HG02571 (cell line): ENCODE data around the gene TTC39B.
A peak's percentile ranks its signal among the peaks of the same experiment; 100 is the strongest.
"Not testable (repeated sequence)": the region's sequence is repeated elsewhere in the genome, so short reads cannot be mapped to it uniquely, and the experiment has no call there.

ENCODE experiments used
- ATAC-seq: cut with Tn5 transposase; IDR thresholded peaks from one replicate; pipeline ENCODE4 v1.9.1; 2021; ENCODE audit warnings: mild to moderate bottlenecking, moderate library complexity; ENCODE audit not compliant: unreplicated experiment

The TTC39B gene

DNA sequence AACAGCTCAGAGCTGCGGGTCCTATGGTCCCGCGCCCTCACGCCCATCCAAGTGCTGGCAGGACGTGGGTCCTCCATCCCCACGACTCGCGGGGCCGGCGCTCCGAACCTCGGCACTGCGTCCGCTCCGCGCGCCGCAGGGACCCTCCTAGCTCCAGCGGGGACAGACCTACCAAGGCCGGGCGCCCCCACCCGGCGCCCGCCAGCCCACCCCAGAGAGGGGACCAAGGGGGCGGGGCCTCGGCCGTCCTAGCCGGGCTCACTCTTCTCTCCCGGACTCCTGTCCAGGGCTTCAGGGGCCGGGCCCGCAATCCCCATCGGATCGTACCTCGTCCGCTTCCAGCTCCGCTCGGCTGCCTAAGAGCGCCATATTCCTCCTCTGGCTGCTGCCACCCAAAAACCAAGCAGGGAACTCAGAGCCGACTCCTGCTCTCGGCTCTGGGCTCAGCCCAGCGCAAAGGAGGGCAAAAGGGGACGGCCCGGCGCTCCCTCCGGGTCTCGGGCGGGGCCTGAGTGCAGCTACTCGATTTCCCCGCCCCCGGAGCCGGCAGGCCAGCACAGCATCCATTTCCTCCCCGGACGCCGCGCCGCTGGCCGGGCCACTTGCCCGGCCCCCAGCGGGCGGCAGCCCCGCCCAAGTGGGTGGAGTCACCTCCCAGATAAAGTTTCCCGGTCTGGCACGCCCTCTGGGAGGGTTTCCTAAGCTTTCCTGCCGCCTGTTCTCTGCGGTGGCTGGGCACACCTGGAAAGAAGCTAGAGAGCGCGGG lies at the start of gene TTC39B:
TSS of gene TTC39B (minus strand) at position 460 of the 766 bp plus-strand sequence. CDS start at position 369, 91 bp downstream.
- peak; percentile 98 for ATAC-seq

DNA sequence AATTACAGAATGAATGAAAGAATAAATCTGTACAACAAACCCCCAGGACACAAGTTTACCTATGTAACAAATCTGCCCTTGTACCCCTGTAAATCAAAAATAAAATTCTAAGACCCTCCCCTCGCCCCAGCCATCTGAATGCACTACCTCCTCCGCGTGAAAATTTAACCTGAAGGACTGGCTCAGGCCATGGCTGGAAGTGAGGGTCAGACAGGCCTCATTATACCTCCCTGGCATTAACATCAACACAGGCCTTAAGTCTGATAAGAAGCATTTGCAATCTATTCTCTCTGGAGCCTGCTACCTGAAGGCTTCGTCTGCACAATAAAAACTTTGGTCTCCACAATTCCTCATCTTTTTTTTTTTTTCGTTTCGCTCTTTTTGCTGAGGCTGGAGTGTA lies 48.7 kb upstream of the TTC39B start:
- no peak for ATAC-seq

DNA sequence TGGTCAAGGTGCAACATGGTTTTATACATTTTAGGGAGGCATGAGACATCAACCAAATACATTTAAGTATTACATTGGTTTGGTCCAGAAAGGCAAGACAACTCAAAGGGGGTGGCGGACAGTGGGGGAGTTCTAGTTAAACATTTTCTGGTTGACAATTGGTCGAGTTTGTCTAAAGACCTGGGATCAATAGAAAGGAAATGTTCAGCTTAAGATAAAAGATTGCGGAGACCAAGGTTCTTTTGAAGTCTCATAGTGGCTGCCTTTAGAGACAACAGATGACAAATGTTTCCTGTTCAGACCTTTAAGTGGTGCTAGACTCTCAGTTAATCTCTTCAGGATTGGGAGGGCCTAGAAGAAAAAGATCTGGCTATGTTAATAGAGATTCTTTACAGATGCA lies 47.7 kb upstream of the TTC39B start:
- no peak for ATAC-seq

DNA sequence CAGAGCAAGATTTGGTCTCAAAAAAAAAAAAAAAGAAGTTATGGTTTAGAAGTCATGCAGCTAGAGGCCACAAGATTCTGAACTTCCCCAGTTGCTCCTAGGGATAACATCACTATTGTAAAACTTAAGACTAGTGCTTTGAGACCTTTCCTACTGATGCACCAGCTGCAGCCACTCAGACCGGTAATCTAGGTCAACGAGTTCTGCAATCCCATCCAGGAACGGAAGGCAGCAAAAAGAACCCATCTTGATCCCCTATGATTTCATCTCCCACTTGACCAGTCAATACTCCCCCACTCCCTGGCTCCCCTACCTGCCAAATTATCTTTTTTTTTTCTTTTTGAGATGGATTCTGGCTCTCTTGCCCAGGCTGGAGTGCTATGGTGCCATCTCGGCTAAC lies 46.9 kb upstream of the TTC39B start:
- ATAC-seq, result no peak

DNA sequence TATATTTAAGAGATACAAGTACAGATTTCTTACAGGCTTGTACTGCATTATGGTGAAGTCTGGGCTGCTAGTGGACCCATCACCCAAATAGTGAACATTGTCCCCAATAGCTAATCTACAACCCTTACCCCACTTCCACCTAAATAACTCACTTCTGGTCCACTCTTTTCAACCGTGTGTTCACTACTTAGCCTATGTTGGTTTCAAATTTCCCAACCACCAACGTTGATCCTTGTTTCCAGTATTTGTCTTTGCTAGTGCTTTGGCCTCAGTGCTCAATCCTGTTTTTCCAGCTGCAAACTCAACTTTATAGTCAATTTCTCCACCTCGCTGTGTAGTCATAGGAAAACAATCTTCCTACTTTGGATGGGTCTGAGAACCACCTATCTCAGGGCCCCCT lies 45.3 kb upstream of the TTC39B start:
- no peak for ATAC-seq

DNA sequence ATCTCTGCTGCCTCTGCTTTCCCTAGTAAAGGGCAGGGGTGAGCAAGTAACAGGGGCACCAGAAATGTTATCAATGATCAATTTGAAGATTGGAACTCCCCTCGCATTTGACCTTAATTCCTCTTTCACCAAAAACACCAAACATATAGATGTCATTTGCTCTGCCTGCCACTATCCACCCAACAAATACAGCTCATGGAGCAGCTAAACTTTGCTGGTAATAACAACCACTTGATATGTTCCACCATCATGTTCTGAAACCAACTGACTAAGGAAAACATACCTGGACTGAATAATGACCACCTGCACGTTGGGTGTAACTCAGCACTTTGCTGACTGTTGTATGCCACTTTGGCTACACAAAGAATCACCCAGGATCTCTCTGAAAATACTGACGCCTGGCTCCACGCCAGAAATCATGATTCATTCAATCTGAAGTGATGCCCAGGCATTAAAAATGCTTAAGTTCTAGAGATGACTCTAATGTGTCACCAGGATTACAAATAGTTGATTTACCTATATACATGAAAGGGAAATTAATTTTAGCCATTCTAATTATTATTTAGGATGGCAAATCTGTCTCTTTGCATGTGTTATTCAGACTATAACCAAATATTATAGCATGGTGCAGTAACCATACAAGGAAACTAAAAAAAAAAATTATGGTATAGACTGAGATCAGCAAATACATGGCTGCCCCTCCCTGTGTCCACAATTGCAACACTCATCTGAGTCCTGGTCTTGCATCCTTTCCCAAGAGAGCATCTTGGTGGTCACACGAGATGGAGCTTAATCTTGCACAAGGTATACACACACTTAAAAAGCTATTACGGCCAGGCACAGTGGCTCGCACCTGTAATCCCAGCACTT lies 43.1 kb upstream of the TTC39B start:
- no peak for ATAC-seq

DNA sequence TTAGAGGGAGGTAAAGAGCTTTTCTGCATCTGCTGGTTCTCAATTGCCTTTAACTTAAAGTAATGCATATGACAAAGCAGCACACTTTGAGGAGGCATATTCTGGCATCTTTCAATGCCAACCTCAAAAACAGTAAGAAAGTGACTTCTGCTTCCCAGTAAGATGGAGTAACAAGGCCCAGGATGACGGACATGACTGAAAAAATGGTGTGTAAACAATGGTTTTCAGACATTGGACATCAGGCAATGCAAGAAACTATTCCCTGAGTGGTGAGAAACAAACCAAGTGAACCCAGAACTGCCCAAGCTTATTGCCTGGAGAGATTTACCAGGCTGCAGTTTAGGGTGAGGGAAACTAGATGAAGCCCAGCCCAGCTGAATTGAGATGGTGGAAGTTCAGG lies 39.8 kb upstream of the TTC39B start:
- no peak for ATAC-seq

DNA sequence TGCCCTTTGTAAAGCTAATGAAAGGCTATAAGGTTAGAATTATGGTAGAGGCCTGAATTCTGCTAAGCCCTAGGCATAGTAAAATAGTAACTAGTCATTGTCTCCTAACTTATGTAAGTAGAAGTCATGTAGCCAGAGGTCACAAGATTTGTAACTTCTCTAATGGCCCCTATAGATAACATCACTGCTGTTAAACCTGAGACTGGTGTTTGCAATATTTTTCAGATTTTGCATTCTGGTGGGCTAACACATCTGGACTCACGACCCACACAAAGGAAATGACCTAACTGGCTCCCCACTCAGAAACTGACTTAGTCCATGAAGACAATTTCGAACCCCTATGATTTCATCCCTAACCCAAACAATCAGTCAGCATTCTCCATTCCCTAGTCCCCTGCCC lies 37.2 kb upstream of the TTC39B start:
- ATAC-seq, result no peak

DNA sequence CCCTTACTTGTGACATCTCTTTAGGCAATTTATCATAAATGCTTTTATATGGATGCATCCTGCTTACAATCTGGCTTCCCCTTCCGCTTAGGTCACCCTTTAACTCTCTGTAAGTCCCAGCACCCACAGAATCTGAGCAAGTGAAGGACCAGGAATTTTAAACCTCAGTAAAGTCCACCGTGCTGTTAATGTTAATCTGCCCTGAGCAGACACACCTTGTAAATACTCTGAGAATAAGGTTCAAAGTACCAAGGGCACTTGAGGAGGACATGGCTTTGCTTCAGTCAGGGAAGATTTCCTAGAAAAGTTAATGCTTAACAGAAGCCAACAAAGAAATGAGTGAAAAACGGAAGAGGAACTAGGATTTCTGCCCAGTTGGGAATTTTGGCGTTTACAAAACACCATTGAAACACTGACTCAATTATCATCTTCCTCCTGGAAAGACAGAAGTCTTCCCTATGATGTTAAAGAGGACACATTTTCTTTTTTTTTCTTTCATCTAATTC lies 26.4 kb upstream of the TTC39B start:
- ATAC-seq, result no peak

DNA sequence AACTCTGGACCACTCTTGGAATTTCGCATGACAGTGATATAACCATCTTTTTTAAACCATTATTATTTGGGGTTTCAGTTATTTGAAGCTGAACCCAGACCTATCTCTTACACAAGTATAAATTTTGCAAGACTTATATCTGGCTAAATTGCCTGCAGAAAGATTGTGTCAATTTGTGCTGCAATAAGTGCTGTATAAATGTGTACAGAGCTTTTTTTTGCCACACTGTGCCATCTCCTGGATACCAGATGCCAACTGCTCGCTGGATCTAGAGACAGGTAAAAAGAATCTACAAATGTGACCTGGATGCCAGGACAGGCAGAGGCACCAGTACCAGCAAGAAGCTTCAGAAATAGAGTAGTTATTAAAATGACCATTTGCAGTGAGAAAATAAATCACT lies 25.9 kb upstream of the TTC39B start:
- ATAC-seq, result no peak

DNA sequence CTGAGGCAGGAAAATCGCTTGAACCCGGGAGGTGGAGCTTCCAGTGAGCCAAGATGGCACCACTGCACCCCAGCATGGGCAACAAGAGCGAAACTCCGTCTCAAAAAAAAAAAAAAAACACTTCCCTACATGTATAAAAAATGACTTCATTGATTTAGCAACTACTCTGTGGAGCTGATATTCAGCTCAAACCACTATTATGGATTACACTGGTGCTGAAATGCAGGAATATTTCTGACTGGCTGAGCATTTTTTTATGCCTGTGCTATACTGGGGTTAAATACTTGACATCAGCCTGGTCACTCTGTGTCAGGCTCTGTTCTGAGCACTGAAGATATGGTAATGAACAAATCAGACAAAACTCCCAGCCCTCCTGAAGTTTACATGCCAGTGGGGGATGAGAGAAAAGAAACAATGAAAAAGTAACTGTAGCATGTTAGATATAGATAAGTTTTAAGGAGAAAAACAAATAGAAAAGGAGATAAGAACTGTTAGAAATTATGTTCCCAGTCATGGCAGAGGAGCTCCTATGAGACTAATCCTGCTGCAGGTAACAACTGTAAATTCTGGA lies 22.6 kb upstream of the TTC39B start:
- ATAC-seq, result no peak

DNA sequence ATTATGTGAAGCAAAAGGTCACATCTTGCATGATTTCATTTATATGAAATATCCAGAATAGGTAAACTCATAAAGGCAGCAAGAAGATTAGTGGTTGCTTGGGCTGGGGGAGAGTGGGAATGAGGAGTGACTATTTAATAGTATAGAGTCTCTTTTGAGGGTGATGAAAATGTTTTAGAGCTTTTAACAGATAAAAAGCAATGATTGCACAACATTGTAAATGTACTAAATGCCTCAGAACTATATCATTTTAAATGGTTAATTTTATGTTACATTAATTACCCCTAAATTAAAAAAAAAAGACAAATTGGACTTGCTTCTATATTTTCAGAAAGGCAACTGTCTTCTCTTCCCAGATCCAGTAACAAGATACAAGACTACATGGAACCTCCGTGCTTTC lies 21.9 kb upstream of the TTC39B start:
- ATAC-seq, result no peak

DNA sequence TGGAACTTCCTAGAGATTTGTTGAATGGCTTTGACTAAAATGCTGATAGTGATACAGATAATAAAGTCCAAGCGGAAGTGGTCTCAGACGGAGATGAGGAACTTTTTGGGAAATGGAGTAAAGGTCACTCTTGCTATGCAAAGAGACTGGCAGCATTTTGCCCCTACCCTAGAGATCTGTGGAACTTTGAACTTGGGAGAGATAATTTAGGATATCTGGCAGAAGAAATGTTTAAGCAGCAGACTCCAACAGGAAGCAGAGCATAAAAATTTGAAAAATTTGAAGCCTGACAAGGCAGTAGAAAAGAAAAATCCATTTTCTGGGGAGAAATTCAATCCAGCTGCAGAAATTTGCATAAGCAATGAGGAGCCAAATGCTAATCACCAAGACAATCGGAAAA lies 15.7 kb upstream of the TTC39B start:
- ATAC-seq, result not testable (repeated sequence)

DNA sequence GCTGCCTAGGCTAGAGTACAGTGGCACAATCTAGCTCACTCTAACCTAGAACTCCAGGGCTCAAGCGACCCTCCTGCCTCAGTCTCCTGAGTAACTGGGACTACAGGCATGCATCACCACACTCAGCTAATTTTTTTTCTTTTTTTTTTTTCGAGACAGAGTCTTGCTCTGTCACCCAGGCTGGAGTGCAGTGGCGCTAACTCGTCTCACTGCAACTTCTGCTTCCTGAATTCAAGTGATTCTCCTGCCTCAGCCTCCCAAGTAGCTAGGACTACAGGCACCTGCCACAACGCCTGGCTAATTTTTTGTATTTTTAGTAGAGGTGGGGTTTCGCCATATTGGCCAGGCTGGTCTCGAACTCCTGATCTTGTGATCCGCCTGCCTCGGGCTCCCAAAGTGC lies 12.6 kb upstream of the TTC39B start:
- not testable (repeated sequence) for ATAC-seq

DNA sequence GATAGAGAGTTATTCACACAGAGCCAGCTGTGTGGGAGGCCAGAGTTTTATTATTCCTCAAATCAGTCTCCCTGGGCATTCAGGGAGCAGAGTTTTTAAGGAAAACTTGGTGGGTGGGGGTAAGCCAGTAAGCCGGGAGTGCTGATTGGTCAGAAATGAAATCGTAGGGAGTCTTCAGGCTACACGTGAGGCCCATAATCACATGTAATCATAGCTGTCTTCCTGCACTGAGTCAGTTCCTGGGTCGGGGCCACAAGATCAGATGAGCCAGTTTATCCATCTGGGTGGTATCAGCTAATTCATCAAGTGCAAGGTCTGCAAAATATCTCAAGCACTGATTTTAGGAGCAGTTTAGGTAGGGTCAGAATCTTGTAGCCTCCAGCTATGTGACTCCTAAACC lies 10.8 kb upstream of the TTC39B start:
- no peak for ATAC-seq

DNA sequence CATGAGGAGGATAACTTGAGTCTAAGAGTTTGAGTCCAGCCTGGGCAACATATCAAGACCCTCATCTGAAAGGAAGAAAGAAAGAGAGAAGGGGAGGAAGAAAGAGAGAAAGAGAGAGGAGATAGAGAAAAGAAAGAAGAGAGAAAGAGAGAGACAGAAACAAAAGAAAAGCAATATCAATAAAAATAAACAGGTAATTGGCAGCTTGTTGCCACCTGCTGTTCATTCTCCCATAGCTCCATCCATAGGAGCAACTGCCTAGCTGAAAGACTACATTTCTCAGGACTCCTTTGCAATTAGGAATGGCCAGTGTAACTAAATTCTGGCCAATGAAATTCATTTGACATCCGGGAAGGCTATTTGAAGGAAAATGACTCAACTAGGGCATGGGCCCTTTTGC lies 4.6 kb upstream of the TTC39B start:
- no peak for ATAC-seq

DNA sequence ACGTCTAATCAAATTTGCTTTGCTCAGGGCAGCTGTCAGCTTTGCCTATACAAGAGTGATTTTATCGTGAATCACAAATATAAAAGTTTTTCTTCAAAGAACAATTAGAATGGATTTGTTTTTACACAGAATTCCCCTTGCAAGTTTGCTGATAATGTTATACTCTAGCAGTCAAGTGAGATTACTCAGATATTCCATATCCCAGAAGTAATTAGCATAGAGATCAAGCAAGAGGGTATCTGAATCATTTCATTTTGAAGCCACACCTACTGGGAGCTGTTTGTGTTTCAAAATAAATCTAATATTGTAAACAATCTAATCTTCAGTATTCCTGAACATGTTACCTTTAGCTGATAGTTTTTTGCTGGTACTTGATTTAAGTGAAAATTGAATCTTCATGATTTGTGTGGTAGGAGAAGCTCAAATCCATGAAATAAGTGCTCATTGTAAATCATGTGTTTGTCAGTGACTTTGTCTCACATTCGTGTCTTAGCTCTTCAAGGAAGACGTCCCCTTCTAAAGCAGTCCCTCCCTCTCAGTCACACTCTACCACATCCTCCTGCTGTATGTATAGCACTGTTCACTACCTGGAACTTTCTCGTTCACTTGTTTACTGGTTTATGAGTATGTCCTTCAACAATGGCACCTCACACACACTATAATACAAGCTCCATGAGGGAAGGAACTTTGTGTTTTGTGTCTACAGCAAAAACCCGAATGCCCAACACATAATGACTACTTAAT lies 3.3 kb upstream of the TTC39B start:
- ATAC-seq, result no peak

DNA sequence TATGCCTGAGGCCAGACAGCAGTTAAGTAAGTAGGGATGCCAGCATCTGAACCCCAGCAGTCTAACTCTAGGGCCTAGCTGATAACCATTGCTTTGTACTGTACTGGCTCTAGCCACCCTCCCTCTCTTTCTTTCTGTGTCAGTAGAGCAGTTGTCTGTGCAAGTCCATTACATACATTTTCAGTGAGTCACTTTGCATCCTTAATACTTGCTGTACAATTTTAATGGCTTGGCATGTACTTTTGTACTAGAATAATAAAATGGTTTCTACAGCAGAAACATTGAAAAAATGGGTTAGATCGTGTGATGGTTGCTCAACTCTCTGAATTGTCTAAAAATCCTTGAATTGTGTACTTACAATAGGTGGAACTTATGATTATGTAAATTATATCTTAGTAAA lies 1.5 kb upstream of the TTC39B start:
- no peak for ATAC-seq

DNA sequence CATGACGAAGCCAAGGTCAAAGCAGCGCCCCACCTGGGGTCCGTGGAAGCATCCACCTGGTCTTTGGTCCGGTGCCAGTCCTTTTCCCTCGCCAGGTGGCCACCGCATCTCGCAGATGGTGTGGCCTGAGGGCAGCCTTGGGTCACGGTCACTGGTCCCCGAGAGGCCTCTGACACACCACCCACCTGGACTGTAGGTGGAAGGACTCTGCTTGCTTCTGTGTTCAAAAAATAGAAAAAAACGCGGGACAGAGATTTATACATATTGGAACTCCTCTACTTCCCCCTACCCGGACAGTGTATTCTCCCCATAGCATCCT lies 466 bp upstream of the TTC39B start:
- ATAC-seq, result peak; percentile 25

DNA sequence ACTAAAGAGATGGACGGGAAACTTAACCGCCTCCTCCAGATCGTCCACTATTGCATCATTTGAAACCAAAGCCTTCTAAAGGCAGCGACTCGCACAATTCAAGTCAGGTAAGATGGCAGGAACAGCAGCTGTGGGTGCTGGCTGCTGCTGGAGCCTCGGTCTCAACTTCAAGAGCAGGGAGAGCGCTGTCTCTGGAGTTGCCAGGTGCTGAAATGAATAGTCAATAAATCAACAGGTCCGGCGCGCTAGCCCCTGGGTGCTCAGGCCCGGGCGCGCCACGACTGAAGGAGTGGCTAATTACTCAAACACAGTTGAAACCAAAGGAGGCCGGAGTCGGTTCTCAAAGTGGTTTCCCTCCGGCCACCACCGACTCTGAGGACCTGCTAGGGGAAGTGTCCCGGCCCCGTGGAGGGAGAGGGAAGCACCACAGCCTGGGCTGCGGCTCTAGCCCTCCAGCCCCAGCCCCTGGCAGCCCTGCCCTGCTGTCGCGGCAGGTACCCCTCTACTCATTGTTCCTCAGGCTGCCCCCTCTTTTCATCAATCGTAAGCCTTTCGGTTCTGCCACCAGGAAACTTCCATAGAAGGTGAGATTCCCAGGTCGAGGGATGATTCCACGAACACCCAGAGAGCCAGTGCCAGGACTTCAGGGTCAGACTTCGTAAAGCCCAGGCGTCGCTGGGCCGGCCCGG lies 804 bp downstream of the TTC39B start:
- no peak for ATAC-seq

DNA sequence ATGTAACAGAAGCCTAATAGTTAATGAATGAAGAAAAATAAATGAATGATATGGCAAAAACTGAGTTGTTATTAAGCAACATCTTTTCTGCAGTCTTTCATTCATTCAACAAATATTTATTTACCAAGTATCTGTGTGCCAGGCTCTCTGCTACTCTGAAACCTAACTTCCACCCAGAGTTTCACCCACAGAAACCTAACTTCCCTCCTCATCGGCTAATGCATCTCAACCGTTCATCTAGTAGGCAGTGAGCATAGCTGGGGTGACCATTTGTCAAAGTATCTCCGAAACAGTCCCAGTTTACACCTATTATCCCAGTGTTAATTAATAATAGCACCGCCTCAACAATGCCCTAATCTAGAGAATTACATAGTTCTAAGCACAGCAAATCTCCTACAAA lies 1.5 kb downstream of the TTC39B start:
- ATAC-seq, result no peak
